DMS153 treated with DMSO at 0.1 percent for 48 hours (cell line): Measurements from ENCODE around the gene RCL1.
"Not testable (repeated sequence)": the region's sequence is repeated elsewhere in the genome, so short reads cannot be mapped to it uniquely, and the experiment has no call there.

ENCODE experiments used
- DNase-seq: peaks from one replicate; lab custom pipeline; 2025; ENCODE audit not compliant: unreplicated experiment; lab: John Stamatoyannopoulos, UW

Gene RCL1

DNA sequence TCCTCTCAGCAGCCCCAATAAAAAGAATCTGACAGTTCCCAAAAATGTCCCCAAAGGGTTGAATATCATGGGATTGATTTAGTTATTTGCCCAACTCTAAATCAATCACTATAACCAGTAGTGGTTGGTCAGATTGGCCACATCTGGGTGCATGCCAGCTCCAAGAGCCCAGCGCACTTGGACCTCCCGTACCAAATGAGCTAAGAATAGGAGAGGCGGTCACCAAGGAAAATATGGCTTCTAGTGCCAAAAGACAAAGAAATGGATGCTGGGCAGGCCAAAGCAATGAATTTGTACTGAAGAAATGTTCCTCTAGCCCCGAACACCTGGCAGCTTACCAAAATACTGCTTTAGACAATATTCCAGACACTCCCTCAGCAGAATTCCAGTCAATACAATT is 80.3 kb downstream of the RCL1 start:
- no peak for DNase-seq

DNA sequence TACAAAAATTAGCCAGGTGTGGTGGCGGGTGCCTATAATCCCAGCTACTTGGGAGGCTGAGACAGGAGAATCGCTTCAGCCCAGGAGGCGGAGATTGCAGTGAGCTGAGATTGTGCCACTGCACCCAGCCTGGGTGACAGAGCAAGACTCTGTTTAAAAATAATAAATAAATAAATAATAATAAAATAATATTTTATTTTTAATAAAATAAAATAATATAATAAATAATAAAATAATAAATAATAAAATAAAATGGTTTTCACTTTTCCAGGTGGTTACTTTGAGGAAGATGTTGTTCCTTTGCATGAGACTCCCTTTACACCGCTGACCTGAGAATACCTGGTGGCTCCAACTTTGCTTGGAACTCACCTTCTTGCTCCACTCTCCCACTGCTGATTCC is 82.8 kb downstream of the RCL1 start:
- DNase-seq: no peak

DNA sequence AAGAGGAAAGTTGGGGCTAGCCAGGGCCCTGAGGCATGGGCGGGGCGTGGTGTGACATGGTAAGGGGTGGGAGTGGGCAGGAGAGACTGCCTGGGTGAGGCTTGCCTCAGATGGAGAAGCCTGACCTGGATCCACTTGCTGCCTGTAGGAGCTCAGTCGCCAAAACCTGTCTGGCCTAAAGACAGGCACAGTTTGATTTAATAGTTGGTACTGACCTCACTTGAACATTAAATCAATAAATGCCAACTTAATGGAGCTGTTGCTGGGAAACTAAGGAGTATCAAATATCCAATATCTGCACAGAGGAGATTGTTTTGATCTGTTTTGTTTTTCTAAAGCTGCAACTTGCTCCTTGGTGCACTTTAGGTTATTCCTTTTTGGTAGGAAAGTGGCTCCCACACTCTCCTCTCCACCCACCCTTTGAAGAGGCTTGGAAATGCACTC is 86.4 kb downstream of the RCL1 start:
- DNase-seq: no peak

DNA sequence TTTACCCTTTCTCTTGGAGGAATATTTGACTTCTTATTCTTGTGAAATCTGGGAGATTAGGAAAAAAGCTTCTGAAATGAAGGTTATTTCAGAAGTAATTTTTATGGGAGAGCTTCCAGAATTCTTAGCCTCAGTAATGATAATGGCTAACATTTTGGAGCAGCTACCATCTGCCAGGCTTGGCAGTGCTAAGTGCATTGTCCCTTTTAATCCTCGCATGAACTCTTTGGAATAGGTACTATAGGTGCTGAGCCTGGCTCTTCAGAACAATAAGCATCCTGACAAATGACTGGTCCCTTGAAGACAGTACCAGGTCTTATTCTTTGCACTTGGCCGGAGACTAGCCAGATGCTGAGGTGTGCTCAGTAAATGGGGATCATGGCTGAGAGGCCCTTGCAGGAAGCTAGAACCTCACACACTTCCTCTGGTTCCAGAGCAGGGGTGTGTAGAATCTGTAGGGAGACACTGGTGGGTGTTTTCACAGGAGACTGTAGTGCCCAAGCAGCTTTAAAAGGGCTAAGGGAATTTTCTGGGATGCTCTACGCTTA is 90.7 kb downstream of the RCL1 start:
- no peak for DNase-seq

DNA sequence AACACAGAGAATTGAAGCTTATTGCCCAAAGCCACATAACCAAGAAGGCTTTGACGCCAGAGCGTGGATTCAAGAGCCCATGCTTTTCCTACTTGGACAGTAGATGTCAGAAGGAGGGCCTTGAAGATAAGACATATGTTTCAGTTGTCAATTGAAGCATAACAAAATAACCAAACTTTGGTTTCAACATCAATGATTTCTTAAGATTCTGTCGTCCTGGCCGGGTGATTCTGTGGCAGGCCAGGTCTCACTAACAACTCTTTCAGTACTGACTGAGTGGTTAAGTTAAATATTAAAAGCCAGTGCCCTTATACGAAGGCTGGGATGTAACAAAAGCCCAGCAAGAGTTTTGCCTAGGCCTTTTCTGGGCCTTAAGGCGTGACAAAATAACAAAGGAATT is 94.0 kb downstream of the RCL1 start:
- no peak for DNase-seq

DNA sequence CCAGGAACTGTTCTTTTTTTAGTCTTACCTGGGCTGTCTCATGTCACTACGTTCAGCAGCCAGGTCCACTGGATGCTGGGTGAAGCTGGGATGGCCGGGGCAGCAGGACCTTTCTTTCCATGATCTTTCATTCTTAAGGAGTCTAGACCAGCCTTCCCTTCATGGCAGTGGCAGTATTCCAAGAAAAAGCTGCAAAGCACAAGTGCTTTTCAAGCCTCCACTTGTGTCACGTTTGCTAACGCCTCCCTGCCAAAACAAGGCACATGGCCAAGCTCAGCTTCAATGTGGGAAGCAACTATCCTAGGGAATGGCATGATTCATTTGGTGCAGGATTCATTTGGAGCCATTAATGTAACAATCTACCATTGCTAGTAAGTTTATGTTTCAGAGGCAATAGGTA is 94.8 kb downstream of the RCL1 start:
- no peak for DNase-seq

DNA sequence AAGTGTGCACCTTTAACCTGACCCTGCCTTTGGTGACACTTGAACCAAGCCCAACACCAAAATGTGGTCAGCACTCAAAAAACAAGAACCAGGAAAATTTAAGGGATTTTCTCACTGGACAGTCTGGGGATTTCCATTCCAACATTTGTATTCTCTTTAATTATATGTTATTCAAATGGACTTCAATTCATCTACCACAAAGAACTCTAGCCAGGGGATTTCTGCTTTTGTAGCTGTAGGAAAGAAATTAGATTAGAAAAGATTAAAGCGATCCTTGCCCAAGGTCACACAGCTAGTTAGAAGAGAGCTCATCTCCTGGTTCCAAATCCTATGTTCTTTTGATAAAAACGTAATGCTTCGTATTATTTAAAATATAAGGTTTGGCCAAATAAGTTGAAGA is 97.5 kb downstream of the RCL1 start:
- DNase-seq: no peak

DNA sequence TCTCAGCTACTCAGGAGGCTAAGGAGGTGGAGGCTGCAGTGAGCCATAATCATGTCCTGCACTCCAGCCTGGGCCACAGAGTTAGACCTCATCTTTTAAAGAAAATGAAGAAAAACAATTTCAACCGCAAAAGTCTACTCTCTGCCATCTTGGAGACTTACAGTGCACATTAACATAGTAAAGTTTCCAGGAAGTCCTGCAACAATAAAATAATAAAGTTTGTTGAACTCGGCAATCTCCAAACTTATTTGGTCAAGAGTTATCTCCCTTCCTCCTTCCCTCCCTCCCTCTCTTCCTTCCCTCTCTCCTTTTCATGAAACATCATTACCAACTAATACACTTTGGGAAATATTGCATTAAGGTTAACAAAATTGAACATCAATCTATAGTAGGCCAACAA is 98.2 kb downstream of the RCL1 start:
- DNase-seq: no peak

DNA sequence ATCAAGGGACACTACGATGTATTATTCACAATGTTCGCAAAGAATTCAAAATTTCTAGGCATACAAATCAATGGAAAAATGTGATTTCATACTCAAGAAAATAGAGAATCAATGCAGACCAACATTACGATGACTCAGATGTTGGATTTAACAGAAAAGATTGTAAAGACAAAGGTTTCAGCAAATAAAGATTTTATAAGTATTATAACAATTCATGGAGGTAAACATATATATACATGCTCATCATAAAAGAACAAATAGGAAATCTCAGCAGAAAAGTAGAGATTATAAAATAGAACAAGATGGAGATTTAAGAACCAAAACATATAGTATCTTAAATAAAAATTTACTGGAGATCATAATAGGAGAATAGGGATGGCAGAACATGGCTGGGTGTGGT is 98.9 kb downstream of the RCL1 start:
- DNase-seq: no peak

DNA sequence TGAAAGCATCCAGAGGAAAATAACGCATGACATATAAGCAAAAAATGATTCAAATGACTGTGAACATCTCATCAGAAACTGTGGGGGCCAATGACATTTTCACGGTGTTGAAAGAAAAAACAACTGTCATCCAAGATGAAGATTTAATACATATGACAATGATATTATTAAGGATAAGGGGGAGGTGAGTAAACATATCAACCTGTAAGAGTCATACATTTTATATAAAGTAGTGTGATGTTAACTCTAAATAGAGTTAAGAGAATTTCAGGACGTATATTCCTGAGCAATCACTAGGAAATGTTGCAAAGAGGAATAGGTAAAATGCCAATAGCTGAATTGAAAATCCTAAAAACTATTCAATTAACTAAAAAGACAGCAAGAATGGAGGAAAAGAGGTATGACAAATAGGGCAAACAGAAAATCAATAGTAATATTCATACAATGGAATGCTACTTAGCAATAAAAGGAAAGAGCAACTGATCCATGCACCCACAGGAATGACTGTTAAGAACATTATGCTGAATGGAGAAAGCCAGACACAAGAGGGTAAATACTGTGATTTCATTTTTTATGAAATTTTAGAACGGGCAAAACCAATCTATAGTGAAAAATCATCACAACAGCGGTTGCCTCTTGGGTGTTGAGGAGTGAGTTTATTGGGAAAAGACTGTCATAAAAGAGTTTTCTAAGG is 99.9 kb downstream of the RCL1 start:
- no peak for DNase-seq

DNA sequence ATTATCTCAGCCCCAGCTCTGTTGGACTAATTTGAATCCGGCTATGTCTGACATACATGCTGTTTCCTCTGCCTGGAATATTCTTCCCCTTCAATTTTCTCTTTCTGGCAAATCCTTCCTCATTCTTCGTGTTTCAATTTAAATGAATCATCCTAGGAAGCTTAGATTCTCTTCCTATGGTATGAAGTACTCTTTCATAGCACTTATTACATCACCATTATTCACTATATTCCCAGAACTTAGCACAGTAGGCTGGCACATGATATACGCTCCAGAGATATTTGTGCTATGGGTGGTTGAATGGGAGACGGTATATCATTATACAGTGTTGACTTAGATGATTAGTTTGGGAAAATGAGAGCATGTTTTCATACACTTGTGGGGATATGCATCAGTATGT is 101.3 kb downstream of the RCL1 start:
- DNase-seq: no peak

DNA sequence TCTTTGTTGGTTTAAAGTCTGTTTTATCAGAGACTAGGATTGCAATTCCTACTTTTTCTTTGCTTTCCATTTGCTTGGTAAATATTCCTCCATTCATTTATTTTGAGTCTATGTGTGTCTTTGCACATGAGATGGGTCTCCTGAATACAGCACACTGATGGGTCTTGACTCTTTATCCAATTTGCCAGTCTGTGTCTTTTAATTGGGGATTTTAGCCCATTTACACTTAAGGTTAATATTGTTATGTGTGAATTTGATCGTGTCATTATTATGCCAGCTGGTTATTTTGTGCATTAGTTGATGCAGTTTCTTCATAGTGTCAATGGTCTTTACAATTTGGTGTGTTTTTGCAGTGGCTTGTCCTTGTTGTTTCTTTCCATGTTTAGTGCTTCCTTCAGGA is 107.1 kb downstream of the RCL1 start:
- DNase-seq: not testable (repeated sequence)

DNA sequence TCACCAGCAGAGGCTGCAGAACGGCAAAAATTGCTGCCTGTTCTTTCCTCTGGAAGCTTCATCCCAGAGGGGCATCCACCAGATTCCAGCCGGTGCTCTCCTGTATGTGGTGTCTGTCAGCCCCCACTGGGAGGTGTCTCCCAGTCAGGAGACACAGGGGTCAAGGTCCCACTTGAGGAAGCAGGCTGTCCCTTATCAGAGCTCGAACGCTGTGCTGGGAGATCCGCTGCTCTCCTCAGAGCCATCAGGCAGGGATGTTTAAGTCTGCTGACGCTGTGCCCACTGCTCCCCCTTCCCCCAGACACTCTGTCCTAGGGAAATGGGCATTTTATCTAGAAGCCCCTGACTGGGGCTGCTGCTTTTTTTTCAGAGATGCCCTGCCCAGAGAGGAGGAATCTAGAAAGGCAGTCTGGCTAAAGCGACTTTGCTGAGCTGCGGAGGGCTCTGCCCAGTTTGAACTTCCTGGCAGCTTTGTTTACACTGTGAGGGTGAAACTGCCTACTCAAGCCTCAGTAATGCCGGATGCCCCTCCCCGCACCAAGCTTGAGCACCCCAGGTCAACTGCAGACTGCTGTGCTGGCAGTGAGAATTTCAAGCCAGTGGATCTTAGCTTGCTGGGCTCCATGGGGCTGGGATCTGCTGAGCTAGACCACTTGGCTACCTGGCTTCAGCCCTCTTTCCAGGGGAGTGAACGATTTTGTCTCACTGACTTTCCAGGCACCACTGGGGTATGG is 108.8 kb downstream of the RCL1 start:
- peak; percentile 7 for DNase-seq

DNA sequence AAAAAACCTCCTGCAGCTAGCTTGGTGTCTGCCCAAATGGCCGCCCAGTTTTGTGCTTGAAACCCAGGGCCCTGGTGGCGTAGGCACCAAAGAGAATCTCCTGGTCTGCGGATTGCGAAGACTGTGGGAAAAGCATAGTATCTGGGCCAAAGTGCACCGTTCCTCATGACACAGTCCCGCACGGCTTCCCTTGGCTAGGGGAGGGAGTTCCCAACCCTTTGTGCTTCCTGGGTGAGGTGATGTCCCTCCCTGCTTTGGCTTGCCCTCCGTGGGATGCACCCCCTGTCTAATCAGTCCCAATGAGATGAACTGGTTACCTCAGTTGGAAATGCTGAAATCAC is 109.4 kb downstream of the RCL1 start:
- no peak for DNase-seq

DNA sequence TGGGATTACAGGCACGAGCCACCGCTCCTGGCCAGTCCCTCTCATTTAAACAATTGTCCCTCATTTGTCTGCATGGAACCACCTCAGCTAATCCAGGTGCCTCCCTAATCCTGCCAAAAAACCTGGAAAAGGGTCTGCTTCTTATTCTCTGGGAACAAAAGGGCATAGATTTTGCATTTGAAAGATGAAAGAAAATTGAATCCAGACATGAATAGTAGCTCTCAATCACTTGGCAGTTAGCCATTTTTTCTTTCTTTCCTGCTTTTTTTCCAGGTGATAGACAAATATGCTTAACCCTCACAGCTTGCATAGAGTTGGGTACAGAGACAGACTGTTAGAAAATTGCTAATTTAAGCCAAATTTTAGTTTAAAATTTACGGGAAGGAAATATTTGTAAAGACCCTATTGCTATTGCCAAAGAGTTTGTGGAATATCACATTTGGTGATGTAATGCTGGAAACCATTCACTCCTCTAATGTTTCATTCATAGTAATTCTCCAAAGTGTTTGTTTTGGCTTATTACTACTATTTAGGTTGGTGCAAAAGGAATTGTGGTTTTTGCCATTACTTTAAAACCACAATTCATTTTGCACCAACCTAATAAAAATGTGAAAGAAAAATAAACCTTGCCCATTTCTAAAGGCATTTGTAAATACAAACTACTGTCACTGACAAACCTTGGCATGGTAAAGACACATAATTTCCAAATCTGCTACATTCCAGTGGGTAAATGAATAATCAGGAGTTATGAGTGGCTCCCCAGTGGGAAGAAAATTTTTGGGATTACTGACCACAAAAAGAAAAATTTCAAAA is 111.8 kb downstream of the RCL1 start:
- DNase-seq: no peak

DNA sequence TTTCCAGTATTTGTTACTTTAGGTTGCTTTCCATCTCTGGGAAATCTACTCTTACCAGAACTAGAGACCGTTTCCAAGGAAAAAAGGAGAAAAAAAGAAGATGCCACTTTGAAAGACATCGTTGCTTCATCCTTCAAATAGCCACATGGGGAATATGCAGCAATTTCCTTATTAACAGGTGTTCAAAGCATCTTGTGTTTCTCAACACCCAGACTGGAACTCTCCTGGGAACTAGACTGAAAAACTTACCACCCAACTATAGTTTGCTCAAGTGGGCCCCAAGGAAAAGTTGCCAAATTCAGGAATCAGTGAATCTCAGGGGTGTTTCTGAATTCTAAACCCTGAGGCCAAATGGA is 112.4 kb downstream of the RCL1 start:
- no peak for DNase-seq
